ENCODE data around the gene RAB4A.

DNA sequence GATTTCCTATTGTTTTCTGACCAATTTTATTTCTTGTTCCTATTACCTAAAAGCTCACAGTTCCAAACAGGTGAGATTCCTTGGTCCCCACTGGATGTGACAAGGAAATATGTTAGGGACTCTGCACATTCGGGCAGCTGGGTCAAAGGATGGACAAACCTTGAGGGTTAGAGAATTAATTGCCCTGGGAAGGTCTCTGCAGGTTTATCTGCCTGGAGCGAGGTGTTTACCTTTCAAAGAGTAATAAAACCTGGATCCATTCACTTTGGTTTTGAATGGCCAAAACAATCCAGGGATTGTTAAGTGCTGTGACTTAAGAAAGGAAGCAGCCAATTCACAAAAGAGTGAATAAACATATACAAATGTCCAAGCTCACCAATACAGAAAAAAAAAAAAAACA lies 33.6 kb upstream of the RAB4A start:
- TF ChIP-seq, protein P1, sequence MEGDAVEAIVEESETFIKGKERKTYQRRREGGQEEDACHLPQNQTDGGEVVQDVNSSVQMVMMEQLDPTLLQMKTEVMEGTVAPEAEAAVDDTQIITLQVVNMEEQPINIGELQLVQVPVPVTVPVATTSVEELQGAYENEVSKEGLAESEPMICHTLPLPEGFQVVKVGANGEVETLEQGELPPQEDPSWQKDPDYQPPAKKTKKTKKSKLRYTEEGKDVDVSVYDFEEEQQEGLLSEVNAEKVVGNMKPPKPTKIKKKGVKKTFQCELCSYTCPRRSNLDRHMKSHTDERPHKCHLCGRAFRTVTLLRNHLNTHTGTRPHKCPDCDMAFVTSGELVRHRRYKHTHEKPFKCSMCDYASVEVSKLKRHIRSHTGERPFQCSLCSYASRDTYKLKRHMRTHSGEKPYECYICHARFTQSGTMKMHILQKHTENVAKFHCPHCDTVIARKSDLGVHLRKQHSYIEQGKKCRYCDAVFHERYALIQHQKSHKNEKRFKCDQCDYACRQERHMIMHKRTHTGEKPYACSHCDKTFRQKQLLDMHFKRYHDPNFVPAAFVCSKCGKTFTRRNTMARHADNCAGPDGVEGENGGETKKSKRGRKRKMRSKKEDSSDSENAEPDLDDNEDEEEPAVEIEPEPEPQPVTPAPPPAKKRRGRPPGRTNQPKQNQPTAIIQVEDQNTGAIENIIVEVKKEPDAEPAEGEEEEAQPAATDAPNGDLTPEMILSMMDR (IDR thresholded peaks at IDR 0.05): no peak
- TF ChIP-seq POLR2A (IDR thresholded peaks at IDR 0.05) (no peak), POLR2AphosphoS5 (IDR thresholded peaks at IDR 0.05) (no peak), EP300 (IDR thresholded peaks at IDR 0.05) (no peak)

Measured in upper lobe of left lung (tissue), 4 donors.